AG04450 (cell line): ENCODE results near the gene MRGPRE. TPM values are rescaled to one million over a fixed set of nuclear protein-coding genes. Genes with fewer than 3 reads are reported as not detected.

Experiments used
- CTCF ChIA-PET: fragments of 300-600, 350-600 bp; formaldehyde crosslinking; extraction: SDS; loops from one replicate; lab custom pipeline; 2022; ENCODE audit warnings: antibody characterized with exemption, inconsistent platforms; lab: Charles Lee
- POLR2A ChIA-PET: fragments of 350-600 bp; formaldehyde crosslinking; extraction: SDS; loops from one replicate; lab custom pipeline; 2021; ENCODE audit warnings: antibody characterized with exemption, inconsistent platforms; lab: Yijun Ruan, JAX
- DNase-seq: peaks from one replicate; pipeline ENCODE4 v3.0.0-alpha.2; 2011; ENCODE audit warnings: low read depth, low spot score
- H3K27ac ChIP-seq: one replicate; pipeline ENCODE4 v1.5.1; 2012; ENCODE audit warnings: low read depth, low read length, control low read depth
- H3K27me3 ChIP-seq: one replicate; pipeline ENCODE4 v1.6.0; 2012; ENCODE audit warnings: low read length; ENCODE audit not compliant: control insufficient read depth, insufficient read depth
- H3K4me3 ChIP-seq: 2 replicates; pipeline ENCODE4 v1.5.1; 2011; ENCODE audit warnings: mild to moderate bottlenecking, low read depth, low read length, control low read depth
- H3K9me3 ChIP-seq: 2 replicates; pipeline ENCODE4 v1.5.1; 2012; ENCODE audit warnings: low read length; ENCODE audit not compliant: control insufficient read depth, insufficient read depth
- CTCF ChIP-seq: IDR thresholded peaks from 2 replicates; pipeline ENCODE4 v1.5.1; 2011; ENCODE audit warnings: low read depth, low read length, control low read depth, inconsistent platforms
- polyA plus RNA-seq: library from polyadenylated mRNA; depleted of rRNA; stranded (reverse); fragments of >200 nt; gene quantifications from 2 replicates; pipeline ENCODE4 v1.2.3, GENCODE V29; 2011

MRGPRE gene
- polyA plus RNA-seq, 1 experiment: not detected

GRCh38 chr11:3199537-3200295 is 32.5 kb downstream of the MRGPRE start:
- TF ChIP-seq CTCF: no peak
- no peak overlapping the region for H3K4me3 ChIP-seq
- H3K27me3 ChIP-seq: peaks cover 56% of the 10 kb centered on the region
- no peak overlapping the region for H3K27ac ChIP-seq
- H3K9me3 ChIP-seq: no peaks in the 10 kb centered on the region; the same call in 1 of the 2 replicates
- CTCF ChIA-PET: no interaction called here
- no peak for DNase-seq
- POLR2A ChIA-PET: no interaction called here

GRCh38 chr11:3198815-3199214 is 33.4 kb downstream of the MRGPRE start:
- H3K27me3 ChIP-seq: peaks cover 50% of the 10 kb centered on the region

GRCh38 chr11:3197878-3198528 is 34.2 kb downstream of the MRGPRE start:
- CTCF ChIA-PET: no interaction called here
- Histone ChIP-seq H3K9me3 (no peaks in the 10 kb centered on the region; the same call in 1 of the 2 replicates), H3K27ac (no peak overlapping the region), H3K27me3 (peaks cover 42% of the 10 kb centered on the region), H3K4me3 (no peak overlapping the region)
- no peak for DNase-seq
- POLR2A ChIA-PET: no interaction called here
- TF ChIP-seq CTCF: no peak

More at GRCh38 chr11:3198815-3199214, 33.4 kb downstream of the MRGPRE start:
- Histone ChIP-seq H3K27ac (no peak overlapping the region), H3K9me3 (no peaks in the 10 kb centered on the region; the same call in 1 of the 2 replicates), H3K4me3 (no peak overlapping the region)
- TF ChIP-seq CTCF: no peak
- CTCF ChIA-PET: no interaction called here
- no peak for DNase-seq
- POLR2A ChIA-PET: no interaction called here

- POLR2A ChIA-PET: no interaction called here
- Histone ChIP-seq H3K4me3 (no peak overlapping the region), H3K27ac (no peak overlapping the region), H3K9me3 (no peaks in the 10 kb centered on the region; the same call in 1 of the 2 replicates), H3K27me3 (peaks cover 39% of the 10 kb centered on the region)
- CTCF ChIA-PET: no interaction called here
- TF ChIP-seq CTCF: no peak
- no peak for DNase-seq
These were observed 35.0 kb downstream of the MRGPRE start for GRCh38 chr11:3197044-3197695.
